WTC11 (cell line): ENCODE results near the gene PDZD11. TPM values are rescaled to one million over a fixed set of nuclear protein-coding genes. Genes with fewer than 3 reads are reported as not detected.

Experiments
- ATAC-seq: fragments of 200-7000 bp; cut with Tn5 transposase; 2 replicates; pipeline ENCODE4 v1.10.0; 2021; ENCODE audit warnings: mild to moderate bottlenecking, moderate library complexity
- CTCF ChIA-PET: fragments of 300-600 bp; sonication (Branson Sonifier 250); formaldehyde crosslinking; loops from one replicate; lab custom pipeline; 2021; ENCODE audit warnings: antibody characterized with exemption; lab: Charles Lee
- POLR2A ChIA-PET: fragments of 350-600 bp; sonication (Branson Sonifier 250); formaldehyde crosslinking; loops from one replicate; lab custom pipeline; 2021; ENCODE audit warnings: antibody characterized with exemption; lab: Charles Lee
- DNase-seq: peaks from one replicate; pipeline ENCODE4 v3.0.0; 2021; ENCODE audit warnings: low spot score
- H3K27ac Mint-ChIP-seq: 2 replicates; pipeline ENCODE4 v1.8.0; 2021; ENCODE audit warnings: mixed read lengths
- H3K27me3 Mint-ChIP-seq: 2 replicates; pipeline ENCODE4 v1.8.0; 2021; ENCODE audit warnings: low read depth, mild to moderate bottlenecking, moderate library complexity, mixed read lengths
- H3K36me3 Mint-ChIP-seq: 2 replicates; pipeline ENCODE4 v1.8.0; 2021; ENCODE audit warnings: mixed read lengths
- H3K4me1 Mint-ChIP-seq: 2 replicates; pipeline ENCODE4 v1.8.0; 2022; ENCODE audit warnings: mixed read lengths
- H3K4me3 Mint-ChIP-seq: 2 replicates; pipeline ENCODE4 v1.8.0; 2021; ENCODE audit warnings: mild to moderate bottlenecking, moderate library complexity, mixed read lengths
- H3K9me3 Mint-ChIP-seq: 2 replicates; pipeline ENCODE4 v1.8.0; 2021; ENCODE audit warnings: mixed read lengths
- ETV6 ChIP-seq: sonication (generic); formaldehyde crosslinking; IDR thresholded peaks from 2 replicates; pipeline ENCODE4 v1.8.1; 2022; ENCODE audit warnings: mild to moderate bottlenecking, missing genetic modification reagents
- FOXK1 ChIP-seq: sonication (generic); formaldehyde crosslinking; IDR thresholded peaks from 2 replicates; pipeline ENCODE4 v1.8.0; 2022; ENCODE audit warnings: mild to moderate bottlenecking, moderate library complexity, missing genetic modification reagents
- MXD4 ChIP-seq: fragments of 250-450 bp; sonication (Bioruptor Pico); IDR thresholded peaks from 2 replicates; pipeline ENCODE4 v1.8.0; 2021; ENCODE audit warnings: mild to moderate bottlenecking, moderate library complexity, borderline replicate concordance
- NFATC4 ChIP-seq: fragments of 250-450 bp; sonication (Bioruptor Pico); IDR thresholded peaks from 2 replicates; pipeline ENCODE4 v1.9.0; 2021; ENCODE audit warnings: mild to moderate bottlenecking
- NR2C2 ChIP-seq: sonication (generic); formaldehyde crosslinking; IDR thresholded peaks from 2 replicates; pipeline ENCODE4 v1.8.0; 2022; ENCODE audit warnings: mild to moderate bottlenecking, missing genetic modification reagents
- NR3C1 ChIP-seq: sonication (generic); formaldehyde crosslinking; conservative IDR thresholded peaks from 2 replicates; pipeline ENCODE4 v1.8.1; 2023; ENCODE audit warnings: low read depth, mild to moderate bottlenecking, missing genetic modification reagents
- PREB ChIP-seq: sonication (generic); formaldehyde crosslinking; IDR thresholded peaks from 2 replicates; pipeline ENCODE4 v1.8.1; 2022; ENCODE audit warnings: mild to moderate bottlenecking, missing genetic modification reagents, moderate library complexity, borderline replicate concordance
- RELA ChIP-seq: sonication (generic); formaldehyde crosslinking; IDR thresholded peaks from 2 replicates; pipeline ENCODE4 v1.8.1; 2022; ENCODE audit warnings: missing genetic modification reagents, mild to moderate bottlenecking, borderline replicate concordance
- SOX15 ChIP-seq: fragments of 250-450 bp; sonication (Bioruptor Pico); IDR thresholded peaks from 2 replicates; pipeline ENCODE4 v1.9.0; 2021; ENCODE audit warnings: mild to moderate bottlenecking
- SP1 ChIP-seq: sonication (generic); formaldehyde crosslinking; conservative IDR thresholded peaks from 2 replicates; pipeline ENCODE4 v1.8.1; 2022; ENCODE audit warnings: missing genetic modification reagents
- TEAD4 ChIP-seq: sonication (generic); formaldehyde crosslinking; IDR thresholded peaks from 2 replicates; pipeline ENCODE4 v1.8.0; 2022; ENCODE audit warnings: mild to moderate bottlenecking, missing genetic modification reagents
- ZNF121 ChIP-seq: sonication (generic); formaldehyde crosslinking; IDR thresholded peaks from 2 replicates; pipeline ENCODE4 v1.8.0; 2023; ENCODE audit warnings: missing genetic modification reagents
- ZNF232 ChIP-seq: sonication (generic); formaldehyde crosslinking; IDR thresholded peaks from 2 replicates; pipeline ENCODE4 v1.8.0; 2022; ENCODE audit warnings: mild to moderate bottlenecking, missing genetic modification reagents
- ZNF532 ChIP-seq: fragments of 250-450 bp; sonication (Bioruptor Pico); IDR thresholded peaks from 2 replicates; pipeline ENCODE4 v1.9.0; 2021; ENCODE audit warnings: mild to moderate bottlenecking, borderline replicate concordance
- total RNA-seq: library from RNA; stranded (reverse); gene quantifications from 3 replicates; pipeline ENCODE4 v1.2.3, GENCODE V29; 2021
- TF ChIP-seq, protein P1 (sequence below): fragments of 250-450 bp; sonication (Bioruptor Pico); IDR thresholded peaks from 2 replicates; pipeline ENCODE4 v1.8.0; 2021; ENCODE audit warnings: mild to moderate bottlenecking
- TF ChIP-seq, protein P2 (sequence below): fragments of 200-600 bp; IDR thresholded peaks from 2 replicates; pipeline ENCODE4 v1.8.0; 2022; ENCODE audit warnings: antibody characterized with exemption

PDZD11 gene
- total RNA-seq, 1 experiment from 2014 or later: 27.8 TPM

DNA sequence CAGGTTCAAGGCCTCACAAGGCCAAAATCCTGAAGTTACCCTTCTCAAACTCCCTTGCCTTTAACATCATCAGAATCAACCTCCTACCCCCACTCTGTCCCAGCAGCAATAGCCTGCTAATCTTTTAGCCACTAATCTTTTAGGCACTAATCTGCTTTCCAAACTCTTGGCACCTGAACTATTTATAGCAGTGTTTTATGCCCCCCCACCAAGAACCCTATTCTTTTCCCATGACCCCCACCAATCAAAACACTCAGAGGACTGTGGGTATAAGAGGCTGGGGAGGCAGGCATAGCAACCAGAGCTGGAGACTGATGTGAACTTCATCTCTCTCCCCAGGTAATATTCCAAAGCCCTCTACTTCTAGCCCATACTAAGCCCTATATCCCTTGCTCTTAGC lies 21.7 kb downstream of the PDZD11 start, which contains the start of gene ARR3 (continued):
- TF ChIP-seq ZNF532 (no peak), RELA (CRISPR knock-in tag) (no peak), ZNF121 (CRISPR knock-in tag) (no peak), SP1 (CRISPR knock-in tag) (no peak), TEAD4 (CRISPR knock-in tag) (no peak), MXD4 (CRISPR knock-in tag) (no peak), NFATC4 (CRISPR knock-in tag) (no peak)

GRCh38 chrX:70264784-70265183 lies 24.9 kb downstream of the PDZD11 start:
- H3K27me3 Mint-ChIP-seq: no peaks in the 10 kb centered on the region
- POLR2A ChIA-PET: no interaction called here
- TF ChIP-seq ZNF121 (CRISPR knock-in tag) (no peak), NR2C2 (CRISPR knock-in tag) (no peak), NR3C1 (CRISPR knock-in tag) (no peak), FOXK1 (no peak), SOX15 (CRISPR knock-in tag) (no peak), ZNF232 (CRISPR knock-in tag) (no peak), PREB (no peak)
- TF ChIP-seq, protein P1, sequence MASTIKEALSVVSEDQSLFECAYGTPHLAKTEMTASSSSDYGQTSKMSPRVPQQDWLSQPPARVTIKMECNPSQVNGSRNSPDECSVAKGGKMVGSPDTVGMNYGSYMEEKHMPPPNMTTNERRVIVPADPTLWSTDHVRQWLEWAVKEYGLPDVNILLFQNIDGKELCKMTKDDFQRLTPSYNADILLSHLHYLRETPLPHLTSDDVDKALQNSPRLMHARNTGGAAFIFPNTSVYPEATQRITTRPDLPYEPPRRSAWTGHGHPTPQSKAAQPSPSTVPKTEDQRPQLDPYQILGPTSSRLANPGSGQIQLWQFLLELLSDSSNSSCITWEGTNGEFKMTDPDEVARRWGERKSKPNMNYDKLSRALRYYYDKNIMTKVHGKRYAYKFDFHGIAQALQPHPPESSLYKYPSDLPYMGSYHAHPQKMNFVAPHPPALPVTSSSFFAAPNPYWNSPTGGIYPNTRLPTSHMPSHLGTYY (CRISPR knock-in tag): no peak
- TF ChIP-seq, all 79 proteins: peak for 0
- Mint-ChIP-seq H3K36me3 (no peaks in the 10 kb centered on the region), H3K27ac (no peak overlapping the region), H3K4me1 (peaks cover 10% of the 10 kb centered on the region; the same call in 1 of the 2 replicates), H3K9me3 (peaks cover 6% of the 10 kb centered on the region; the same call in 1 of the 2 replicates), H3K4me3 (no peak overlapping the region)
- DNase-seq (no peak), ATAC-seq (no peak)
- CTCF ChIA-PET: no interaction called here

DNA sequence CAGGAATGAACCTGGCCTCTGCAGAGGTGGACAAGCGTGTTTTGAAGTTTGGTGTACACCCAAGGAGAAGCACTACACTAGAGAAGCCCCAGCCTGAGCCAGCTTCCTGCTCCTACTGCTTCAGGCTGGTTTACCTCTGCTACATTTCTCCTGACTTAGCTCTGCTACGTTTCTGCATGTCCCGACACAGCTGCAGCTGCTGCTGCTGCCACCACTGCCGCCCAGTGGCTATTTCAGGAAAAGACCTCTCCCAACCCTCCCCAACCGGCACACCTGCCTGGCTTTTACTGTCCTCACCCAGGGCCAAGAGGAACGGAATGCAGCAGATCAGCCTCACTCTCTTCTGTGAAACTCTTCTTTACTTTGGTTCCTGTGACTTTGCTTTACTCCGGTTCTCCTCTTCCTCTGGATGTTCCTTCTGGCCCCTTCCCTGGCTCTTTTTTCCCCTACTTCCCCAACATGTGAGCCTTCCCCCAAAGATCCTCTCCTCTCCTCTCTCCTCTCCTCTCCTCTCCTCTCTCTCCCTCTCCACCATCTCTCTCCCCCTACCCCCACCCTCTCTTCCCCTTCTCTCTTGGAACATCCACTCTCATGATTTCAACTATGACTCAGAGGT lies 26.7 kb downstream of the PDZD11 start:
- H3K27ac Mint-ChIP-seq: no peak overlapping the region
- no peak overlapping the region for H3K4me3 Mint-ChIP-seq
- CTCF ChIA-PET: interaction anchor here (0.6 to 2.0 kb wide), 10 partner anchors 10 to 166 kb away, joined by 3 to 14 read pairs (median 4); partner anchors contain the start of gene IGBP1
- peaks cover 6% of the 10 kb centered on the region; the same call in 1 of the 2 replicates for H3K9me3 Mint-ChIP-seq
- H3K27me3 Mint-ChIP-seq: no peaks in the 10 kb centered on the region
- DNase-seq: peak; percentile 74
- H3K36me3 Mint-ChIP-seq: no peaks in the 10 kb centered on the region
- peaks cover 10% of the 10 kb centered on the region; the same call in 1 of the 2 replicates for H3K4me1 Mint-ChIP-seq
- POLR2A ChIA-PET: no interaction called here
- ATAC-seq: peak; percentile 99
- TF ChIP-seq ETV6 (CRISPR knock-in tag): no peak
- TF ChIP-seq, protein P2, sequence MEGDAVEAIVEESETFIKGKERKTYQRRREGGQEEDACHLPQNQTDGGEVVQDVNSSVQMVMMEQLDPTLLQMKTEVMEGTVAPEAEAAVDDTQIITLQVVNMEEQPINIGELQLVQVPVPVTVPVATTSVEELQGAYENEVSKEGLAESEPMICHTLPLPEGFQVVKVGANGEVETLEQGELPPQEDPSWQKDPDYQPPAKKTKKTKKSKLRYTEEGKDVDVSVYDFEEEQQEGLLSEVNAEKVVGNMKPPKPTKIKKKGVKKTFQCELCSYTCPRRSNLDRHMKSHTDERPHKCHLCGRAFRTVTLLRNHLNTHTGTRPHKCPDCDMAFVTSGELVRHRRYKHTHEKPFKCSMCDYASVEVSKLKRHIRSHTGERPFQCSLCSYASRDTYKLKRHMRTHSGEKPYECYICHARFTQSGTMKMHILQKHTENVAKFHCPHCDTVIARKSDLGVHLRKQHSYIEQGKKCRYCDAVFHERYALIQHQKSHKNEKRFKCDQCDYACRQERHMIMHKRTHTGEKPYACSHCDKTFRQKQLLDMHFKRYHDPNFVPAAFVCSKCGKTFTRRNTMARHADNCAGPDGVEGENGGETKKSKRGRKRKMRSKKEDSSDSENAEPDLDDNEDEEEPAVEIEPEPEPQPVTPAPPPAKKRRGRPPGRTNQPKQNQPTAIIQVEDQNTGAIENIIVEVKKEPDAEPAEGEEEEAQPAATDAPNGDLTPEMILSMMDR: peak; percentile 21; the same call in 1 of the 2 replicates
